Measurements from ENCODE around the gene SLC9A1.
A peak's percentile ranks its signal among the peaks of the same experiment; 100 is the strongest.
"Not testable (repeated sequence)": the region's sequence is repeated elsewhere in the genome, so short reads cannot be mapped to it uniquely, and the experiment has no call there.

SLC9A1 gene

GRCh38 chr1:27154991-27155781 lies at the start of gene SLC9A1:
TSS of gene SLC9A1 (minus strand) at chr1:27155125. CDS start at chr1:27154334, 791 bp downstream.
- DNase-seq, result peak; percentile 79

GRCh38 chr1:27203946-27204345 lies 49.0 kb upstream of the SLC9A1 start:
- DNase-seq, result no peak

GRCh38 chr1:27201295-27201694 lies 46.4 kb upstream of the SLC9A1 start:
- no peak for DNase-seq

- DNase-seq, result no peak
These were observed 38.3 kb upstream of the SLC9A1 start for GRCh38 chr1:27193194-27193593.

GRCh38 chr1:27192039-27192529 lies 37.2 kb upstream of the SLC9A1 start:
- DNase-seq, result no peak

- DNase-seq, result not testable (repeated sequence)
These were observed 29.7 kb upstream of the SLC9A1 start for GRCh38 chr1:27184665-27185064.

- no peak for DNase-seq
These were observed 25.1 kb upstream of the SLC9A1 start for GRCh38 chr1:27179979-27180378.

GRCh38 chr1:27179379-27179778 lies 24.5 kb upstream of the SLC9A1 start:
- no peak for DNase-seq

- DNase-seq, result no peak
These were observed 22.0 kb upstream of the SLC9A1 start for GRCh38 chr1:27176954-27177353.

- no peak for DNase-seq
These were observed 21.4 kb upstream of the SLC9A1 start for GRCh38 chr1:27176323-27176722.

- DNase-seq, result not testable (repeated sequence)
These were observed 18.1 kb upstream of the SLC9A1 start for GRCh38 chr1:27172992-27173391.

- no peak for DNase-seq
These were observed 12.0 kb upstream of the SLC9A1 start for GRCh38 chr1:27166929-27167328.

- DNase-seq, result no peak
These were observed 11.5 kb upstream of the SLC9A1 start for GRCh38 chr1:27166351-27166802.

GRCh38 chr1:27163093-27163492 lies 8.2 kb upstream of the SLC9A1 start:
- no peak for DNase-seq

- no peak for DNase-seq
These were observed 7.2 kb upstream of the SLC9A1 start for GRCh38 chr1:27162090-27162489.

- DNase-seq, result no peak
These were observed 6.7 kb upstream of the SLC9A1 start for GRCh38 chr1:27161594-27161993.

- DNase-seq, result no peak
These were observed 2.3 kb upstream of the SLC9A1 start for GRCh38 chr1:27157194-27157593.

GRCh38 chr1:27154469-27154990 lies 395 bp downstream of the SLC9A1 start:
- no peak for DNase-seq

- DNase-seq, result no peak
These were observed 982 bp downstream of the SLC9A1 start for GRCh38 chr1:27153927-27154358.

GRCh38 chr1:27153549-27153886 lies 1.4 kb downstream of the SLC9A1 start:
- DNase-seq, result no peak

GRCh38 chr1:27152829-27153548 lies 1.9 kb downstream of the SLC9A1 start:
- no peak for DNase-seq

- no peak for DNase-seq
These were observed 2.7 kb downstream of the SLC9A1 start for GRCh38 chr1:27152004-27152828.

GRCh38 chr1:27150641-27151040 lies 4.3 kb downstream of the SLC9A1 start:
- no peak for DNase-seq

Data from NCI-H1048 (cell line).